Ovary (tissue), 3 donors: ENCODE data around the gene FGR.

Source experiments
- CTCF ChIP-seq, 3 donors: fragments of 450-650 bp in 2 of 3; fragments of 200-600 bp in 1 of 3; IDR thresholded peaks; one replicate each; pipeline versions ENCODE4 v1.5.1 to v1.8.0; 2016 to 2022; ENCODE audit warnings: antibody characterized with exemption in 3 of 3, mild to moderate bottlenecking in 1 of 3
- EP300 ChIP-seq: sonication (generic); formaldehyde crosslinking; IDR thresholded peaks from one replicate; pipeline ENCODE4 v1.6.1; 2017; ENCODE audit warnings: antibody characterized with exemption
- POLR2A ChIP-seq: fragments of 450-650 bp; IDR thresholded peaks from one replicate; pipeline ENCODE4 v1.6.1; 2017; ENCODE audit warnings: antibody characterized with exemption, mild to moderate bottlenecking, moderate library complexity
- donor health status: DM: no; HTN: no; CAD: no.

GRCh38 chr1:27668121-27668807 lies 33.3 kb upstream of the FGR start:
- TF ChIP-seq CTCF (IDR thresholded peaks at IDR 0.05): no peak
- no peak for TF ChIP-seq POLR2A
- TF ChIP-seq EP300: no peak
